Fibroblast of villous mesenchyme (primary cell): ENCODE measurements around the gene API5. TPM values are rescaled to one million over a fixed set of nuclear protein-coding genes. Genes with fewer than 3 reads are reported as not detected.

Source experiments
- DNase-seq: peaks from one replicate; pipeline ENCODE4 v3.0.0-alpha.2; 2010; ENCODE audit warnings: low read depth
- H3K4me3 ChIP-seq: 2 replicates; pipeline ENCODE4 v1.5.1; 2011; ENCODE audit warnings: low read depth, mild to moderate bottlenecking, low read length
- small RNA-seq: library from RNA; depleted of rRNA; stranded (forward); fragments of <200 nt; gene quantifications from one replicate; pipeline ENCODE3, GENCODE V24; 2012
- total RNA-seq: library from RNA; depleted of rRNA; stranded (reverse); fragments of >200 nt; gene quantifications from 2 replicates; pipeline ENCODE4 v1.2.3, GENCODE V29; 2012
- TF ChIP-seq, protein P1 (sequence below): IDR thresholded peaks from 2 replicates; pipeline ENCODE4 v1.5.1; 2012; ENCODE audit warnings: low read depth, mild to moderate bottlenecking, low read length; ENCODE audit not compliant: insufficient read depth

Gene API5
- total RNA-seq, 1 donor = 110 TPM

DNA sequence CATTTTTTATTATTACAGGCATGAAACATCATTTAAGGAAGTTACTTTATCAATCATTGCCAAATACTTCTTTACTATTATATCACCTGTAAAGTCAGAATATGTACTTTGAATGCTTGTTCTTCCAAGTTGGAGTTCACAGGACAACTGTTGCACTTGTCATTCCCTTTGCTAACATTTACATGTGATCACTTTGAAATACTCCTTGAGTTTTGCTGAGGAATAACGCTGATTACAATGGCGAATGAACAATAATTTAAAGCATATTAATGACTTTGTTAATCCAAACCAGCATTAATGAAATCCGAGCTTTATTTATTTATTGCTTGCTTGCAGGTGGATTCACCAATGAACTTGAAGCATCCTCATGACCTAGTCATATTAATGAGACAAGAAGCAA is 67.1 kb downstream of the API5 start:
- H3K4me3 ChIP-seq = no peak overlapping the region
- DNase-seq = no peak
- TF ChIP-seq, protein P1, sequence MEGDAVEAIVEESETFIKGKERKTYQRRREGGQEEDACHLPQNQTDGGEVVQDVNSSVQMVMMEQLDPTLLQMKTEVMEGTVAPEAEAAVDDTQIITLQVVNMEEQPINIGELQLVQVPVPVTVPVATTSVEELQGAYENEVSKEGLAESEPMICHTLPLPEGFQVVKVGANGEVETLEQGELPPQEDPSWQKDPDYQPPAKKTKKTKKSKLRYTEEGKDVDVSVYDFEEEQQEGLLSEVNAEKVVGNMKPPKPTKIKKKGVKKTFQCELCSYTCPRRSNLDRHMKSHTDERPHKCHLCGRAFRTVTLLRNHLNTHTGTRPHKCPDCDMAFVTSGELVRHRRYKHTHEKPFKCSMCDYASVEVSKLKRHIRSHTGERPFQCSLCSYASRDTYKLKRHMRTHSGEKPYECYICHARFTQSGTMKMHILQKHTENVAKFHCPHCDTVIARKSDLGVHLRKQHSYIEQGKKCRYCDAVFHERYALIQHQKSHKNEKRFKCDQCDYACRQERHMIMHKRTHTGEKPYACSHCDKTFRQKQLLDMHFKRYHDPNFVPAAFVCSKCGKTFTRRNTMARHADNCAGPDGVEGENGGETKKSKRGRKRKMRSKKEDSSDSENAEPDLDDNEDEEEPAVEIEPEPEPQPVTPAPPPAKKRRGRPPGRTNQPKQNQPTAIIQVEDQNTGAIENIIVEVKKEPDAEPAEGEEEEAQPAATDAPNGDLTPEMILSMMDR = no peak

DNA sequence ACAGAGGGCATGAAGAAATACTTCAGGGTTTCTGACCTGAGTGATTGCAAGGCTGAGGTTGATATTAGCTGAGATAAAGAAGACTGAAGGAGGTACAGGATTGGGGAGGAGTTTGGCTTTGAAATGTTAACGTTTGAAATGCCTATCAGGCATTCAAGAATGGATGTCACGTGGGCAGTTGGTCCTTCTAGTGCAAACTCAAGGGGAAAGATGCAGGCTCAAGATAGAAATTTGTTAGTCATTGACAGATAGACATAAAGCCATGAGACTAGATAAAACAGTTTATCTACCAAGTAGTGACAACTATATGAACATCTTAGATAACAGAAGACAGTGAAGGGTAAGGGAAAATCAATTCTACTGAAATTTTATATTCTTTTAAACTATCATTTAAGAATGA is 70.0 kb downstream of the API5 start:
- H3K4me3 ChIP-seq = no peak overlapping the region
- TF ChIP-seq, protein P1 = no peak
- no peak for DNase-seq

DNA sequence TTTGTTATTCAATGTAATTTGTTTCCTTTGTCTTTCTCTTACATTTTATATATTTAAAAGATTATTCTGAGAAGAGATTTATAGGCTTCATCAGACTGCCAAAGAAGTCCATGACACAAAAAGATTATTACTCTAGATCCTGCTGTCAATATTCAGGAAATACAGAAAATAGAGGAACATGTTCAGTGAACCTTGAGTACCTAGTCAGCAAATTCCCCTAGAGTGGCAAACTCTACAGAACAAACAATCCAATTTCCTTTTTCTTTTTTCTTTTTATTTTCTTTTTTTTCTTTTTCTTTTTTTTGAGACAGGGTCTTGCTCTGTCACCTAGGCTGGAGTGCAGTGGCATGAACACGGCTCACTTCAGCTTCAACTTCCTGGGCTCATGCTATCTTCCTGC is 70.8 kb downstream of the API5 start:
- TF ChIP-seq, protein P1 = no peak
- no peak overlapping the region for H3K4me3 ChIP-seq
- no peak for DNase-seq

DNA sequence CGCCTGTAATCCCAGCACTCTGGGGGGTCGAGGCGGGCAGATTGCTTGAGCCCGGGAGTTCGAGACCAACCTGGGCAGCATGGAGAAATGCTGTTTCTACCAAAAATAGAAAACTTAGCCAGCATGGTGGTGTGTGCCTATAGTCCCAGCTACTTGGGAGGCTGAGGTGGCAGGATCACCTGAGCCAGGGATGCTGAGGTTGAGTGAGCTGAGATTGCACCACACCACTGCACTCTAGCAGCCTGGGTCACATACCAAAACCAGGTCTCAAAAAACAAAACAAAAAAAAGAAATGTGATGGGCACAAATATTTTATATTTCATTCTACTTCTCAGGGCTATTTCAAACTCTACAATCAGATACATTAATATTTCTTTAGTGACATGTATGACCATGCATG is 72.6 kb downstream of the API5 start:
- no peak overlapping the region for H3K4me3 ChIP-seq
- TF ChIP-seq, protein P1 = no peak
- DNase-seq = no peak

DNA sequence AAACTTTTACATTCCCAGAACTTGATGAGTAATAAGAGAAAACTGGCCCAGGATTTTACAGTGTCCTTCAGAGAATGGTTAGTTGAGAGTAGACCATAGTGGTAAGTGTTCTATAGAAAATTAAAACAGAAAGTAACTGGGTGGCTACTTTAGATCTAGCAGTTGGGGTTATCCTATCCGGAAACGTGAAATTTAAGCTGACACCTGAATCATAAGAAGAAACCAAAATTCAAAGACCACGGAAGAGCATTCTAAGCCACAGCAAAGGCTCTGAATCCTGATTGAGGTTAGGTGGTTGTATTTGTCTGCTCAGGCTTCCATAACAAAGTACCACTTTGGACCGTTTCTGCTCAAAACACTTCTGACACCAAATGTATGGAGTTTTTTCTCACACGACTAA is 80.9 kb downstream of the API5 start:
- no peak overlapping the region for H3K4me3 ChIP-seq
- no peak for DNase-seq
- TF ChIP-seq, protein P1 = no peak

DNA sequence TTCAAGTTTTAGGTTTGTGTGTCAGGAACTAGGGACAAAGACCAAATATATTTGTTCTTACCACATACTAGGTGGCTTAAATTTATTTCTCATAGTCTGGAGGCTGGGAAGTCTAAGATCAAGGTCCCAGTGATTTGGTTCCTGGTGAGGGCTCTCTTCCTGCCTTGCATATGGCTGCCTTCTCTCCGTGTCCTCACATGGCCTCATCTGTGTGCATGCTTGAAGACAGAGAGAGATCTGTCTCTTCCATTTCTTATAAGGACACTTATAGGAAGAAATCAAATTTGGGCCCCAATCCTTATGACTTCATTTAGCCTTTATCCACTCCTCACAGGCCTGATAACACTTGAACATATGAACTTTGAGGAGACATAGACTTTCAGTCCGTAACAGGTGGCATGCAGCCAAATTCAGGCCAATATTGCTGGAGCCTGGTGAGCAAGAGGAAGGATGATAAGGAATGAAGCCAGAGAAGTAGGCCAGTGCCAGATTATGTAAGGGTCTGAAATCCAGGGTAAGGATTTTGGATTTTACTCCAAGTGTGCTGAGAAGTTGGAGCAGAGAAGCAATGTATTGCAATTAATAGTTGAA is 82.1 kb downstream of the API5 start:
- peak; percentile 10 for DNase-seq
- TF ChIP-seq, protein P1 = no peak
- H3K4me3 ChIP-seq = no peak overlapping the region

Small RNA genes lying within 50 kb of the gene (small RNA-seq; reads per million reads assigned to genes)
- not detected for gene RF00019

Other genes starting within 250 kb of the API5 start
- gene TTC17, start 46.9 kb downstream of the API5 start, total RNA-seq = 69.3 and 107 TPM in 2 replicates